Gastrocnemius medialis (tissue), 4 donors: ENCODE results near the gene KCNIP4. TPM values are rescaled to one million over a fixed set of nuclear protein-coding genes. Genes with fewer than 3 reads are reported as not detected.
A peak's percentile ranks its signal among the peaks of the same experiment; 100 is the strongest.

Experiments
- ATAC-seq, 2 donors: fragments of 150-250 bp; one replicate each; pipeline ENCODE4 v1.9.1; 2016
- DNase-seq, 2 donors: peaks; one replicate each; pipeline ENCODE4 v3.0.0-alpha.2; 2019
- H3K27ac ChIP-seq, 4 donors: fragments of 200-600 bp; sonication (generic); 1 replicate in 1 of 4; 2 replicates in 3 of 4; pipeline ENCODE4 v1.5.1; 2016 to 2018; ENCODE audit warnings: mild to moderate bottlenecking in 2 of 4, moderate library complexity in 1 of 4
- H3K27me3 ChIP-seq, 3 donors: fragments of 200-600 bp; sonication (generic) in 2 of 3; 1 replicate in 1 of 3; 2 replicates in 2 of 3; pipeline versions ENCODE4 v1.5.1 to v1.6.0; 2016 to 2019; ENCODE audit warnings: mild to moderate bottlenecking in 1 of 3, moderate library complexity in 1 of 3
- H3K36me3 ChIP-seq, 2 donors: fragments of 200-600 bp; sonication (generic) in 1 of 2; one replicate each; pipeline ENCODE4 v1.5.1; 2017 to 2018
- H3K4me1 ChIP-seq, 2 donors: fragments of 200-600 bp; sonication (generic) in 1 of 2; one replicate each; pipeline ENCODE4 v1.5.1; 2016 to 2017; ENCODE audit warnings: mild to moderate bottlenecking in 2 of 2
- H3K4me3 ChIP-seq, 4 donors: fragments of 200-600 bp; sonication (generic) in 3 of 4; 1 replicate in 1 of 4; 2 replicates in 3 of 4; pipeline ENCODE4 v1.5.1; 2016 to 2019; ENCODE audit warnings: mild to moderate bottlenecking in 2 of 4
- H3K9me3 ChIP-seq, 3 donors: fragments of 200-600 bp; sonication (generic) in 2 of 3; 1 replicate in 1 of 3; 2 replicates in 2 of 3; pipeline ENCODE4 v1.5.1; 2016 to 2019
- CTCF ChIP-seq, 5 experiments: fragments of 450-650 bp in 3 of 5; fragments of 200-600 bp in 2 of 5; sonication (generic) in 2 of 5; IDR thresholded peaks in 4 of 5; conservative IDR thresholded peaks in 1 of 5; 1 replicate in 4 of 5; 2 replicates in 1 of 5; pipeline ENCODE4 v1.5.1; 2016 to 2019; ENCODE audit warnings: antibody characterized with exemption in 5 of 5, mild to moderate bottlenecking in 3 of 5, moderate library complexity in 3 of 5
- POLR2A ChIP-seq, 2 donors: fragments of 450-650 bp; IDR thresholded peaks; one replicate each; pipeline ENCODE4 v1.6.1; 2017; ENCODE audit warnings: antibody characterized with exemption in 2 of 2, mild to moderate bottlenecking in 2 of 2, moderate library complexity in 2 of 2
- in situ Hi-C, 4 donors: fragments of 200-750 bp; cut with MboI; loops; one replicate each; pipeline versions ENCODE4 v1.15.0 to v1.8.0; 2017; ENCODE audit warnings: low sequenced_read_pairs in 4 of 4
- intact Hi-C: fragments of 100-400 bp; cut with DNase I; formaldehyde crosslinking; loops from one replicate; pipeline ENCODE4 v1.15.1; 2023; ENCODE audit warnings: low total_unique reads
- total RNA-seq, 4 donors: library from RNA; depleted of rRNA; stranded (reverse); fragments of >200 nt; gene quantifications; one replicate each; pipeline versions ENCODE4 v1.1.0 to v1.2.3, GENCODE V29; 2016

Gene KCNIP4
- total RNA-seq, 4 donors from 2014 or later: not detected

GRCh38 chr4:20778896-20779295 lies 1169.7 kb downstream of the KCNIP4 start:
- intact Hi-C loops (loop anchor here (10.0 kb wide), 1 partner anchor 356 kb away; no protein-coding TSS in a partner anchor), in situ Hi-C loops (no loop called here)
- Histone ChIP-seq H3K4me3 (no peak overlapping the region), H3K36me3 (no peaks in the 10 kb centered on the region), H3K4me1 (no peaks in the 10 kb centered on the region), H3K27ac (no peak overlapping the region), H3K9me3 (no peaks in the 10 kb centered on the region), H3K27me3 (no peaks in the 10 kb centered on the region)
- DNase-seq (no peak), ATAC-seq (no peak)
- no peak for TF ChIP-seq CTCF (IDR thresholded peaks at IDR 0.05 in 4 of 5, conservative IDR thresholded peaks at IDR 0.05 in 1 of 5)

- ATAC-seq (no peak), DNase-seq (no peak)
- no peaks in the 10 kb centered on the region for H3K4me1 ChIP-seq
- intact Hi-C loops: loop anchor here (10.0 kb wide), 1 partner anchor 361 kb away; no protein-coding TSS in a partner anchor
- H3K27ac ChIP-seq: no peak overlapping the region
- in situ Hi-C loops: loop anchor here in 1 of 4 donors (25.0 kb wide), 2 partner anchors 364 to 989 kb away; no protein-coding TSS in a partner anchor
- no peak overlapping the region for H3K4me3 ChIP-seq
- H3K27me3 ChIP-seq: no peaks in the 10 kb centered on the region
- H3K36me3 ChIP-seq: no peaks in the 10 kb centered on the region
- no peaks in the 10 kb centered on the region for H3K9me3 ChIP-seq
- peak in 2 of 5 experiments; percentile 28 to 47 for TF ChIP-seq CTCF (IDR thresholded peaks at IDR 0.05 in 4 of 5, conservative IDR thresholded peaks at IDR 0.05 in 1 of 5)
- no peak for TF ChIP-seq POLR2A (IDR thresholded peaks at IDR 0.05)
Observed at GRCh38 chr4:20773144-20773997, 1175.2 kb downstream of the KCNIP4 start.

GRCh38 chr4:20764366-20764992 lies 1184.1 kb downstream of the KCNIP4 start:
- Histone ChIP-seq H3K36me3 (no peaks in the 10 kb centered on the region), H3K27me3 (no peaks in the 10 kb centered on the region), H3K4me1 (no peaks in the 10 kb centered on the region), H3K4me3 (no peak overlapping the region), H3K27ac (no peak overlapping the region), H3K9me3 (no peaks in the 10 kb centered on the region)
- intact Hi-C loops (no loop called here), in situ Hi-C loops (loop anchor here in 1 of 4 donors (25.0 kb wide), 2 partner anchors 373 to 998 kb away; no protein-coding TSS in a partner anchor)
- no peak for TF ChIP-seq POLR2A (IDR thresholded peaks at IDR 0.05)
- no peak for TF ChIP-seq CTCF (IDR thresholded peaks at IDR 0.05 in 4 of 5, conservative IDR thresholded peaks at IDR 0.05 in 1 of 5)
- ATAC-seq: no peak
- DNase-seq: no peak

GRCh38 chr4:20761826-20762225 lies 1186.7 kb downstream of the KCNIP4 start:
- DNase-seq (no peak), ATAC-seq (no peak)
- TF ChIP-seq POLR2A (IDR thresholded peaks at IDR 0.05) (no peak), CTCF (IDR thresholded peaks at IDR 0.05 in 4 of 5, conservative IDR thresholded peaks at IDR 0.05 in 1 of 5) (no peak)
- intact Hi-C loops (no loop called here), in situ Hi-C loops (loop anchor here in 1 of 4 donors (25.0 kb wide), 2 partner anchors 375 to 1000 kb away; no protein-coding TSS in a partner anchor)
- no peaks in the 10 kb centered on the region for H3K27me3 ChIP-seq
- H3K27ac ChIP-seq: no peak overlapping the region
- H3K36me3 ChIP-seq: no peaks in the 10 kb centered on the region
- no peak overlapping the region for H3K4me3 ChIP-seq
- H3K9me3 ChIP-seq: no peaks in the 10 kb centered on the region
- no peaks in the 10 kb centered on the region for H3K4me1 ChIP-seq
